ENCODE results near the gene STAMBPL1.
"Not testable (repeated sequence)": the region's sequence is repeated elsewhere in the genome, so short reads cannot be mapped to it uniquely, and the experiment has no call there.

The STAMBPL1 gene

GRCh38 chr10:88879534-88880281 is at the start of gene STAMBPL1:
TSS of gene STAMBPL1 (plus strand) at chr10:88880245. CDS start at chr10:88901709, 21,464 bp downstream.
- peak; percentile 54 for DNase-seq (ENCODE audit: low read depth)

DNA sequence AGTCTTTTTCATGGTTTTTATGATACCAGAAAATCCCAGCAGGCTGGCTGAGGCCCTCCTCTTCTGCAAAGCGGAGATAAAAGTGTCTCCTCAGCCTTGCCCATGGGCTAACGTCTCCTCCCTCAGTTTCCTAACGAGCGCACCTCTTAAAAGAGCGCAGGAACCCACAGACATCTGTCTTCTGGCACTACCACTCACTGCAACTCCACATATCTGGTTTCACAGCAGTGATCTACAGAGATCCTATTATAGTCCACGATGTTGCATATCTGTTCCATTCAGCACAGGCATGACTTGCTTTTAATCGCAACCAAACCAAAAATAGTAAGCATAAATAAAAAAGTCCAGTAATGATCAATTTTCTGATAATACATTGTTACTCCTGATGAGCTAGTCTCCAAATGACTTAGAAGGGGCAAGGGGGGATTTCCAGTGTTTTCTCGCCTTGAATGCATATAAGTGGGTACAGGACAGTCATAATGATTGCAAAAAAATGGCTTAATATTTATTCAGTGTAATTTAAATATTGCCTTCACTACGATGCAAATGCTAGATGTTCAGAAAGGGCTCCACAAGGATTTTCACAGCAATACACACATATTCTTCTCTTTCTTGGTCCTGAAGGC is 49.3 kb upstream of the STAMBPL1 start:
- no peak for DNase-seq (ENCODE audit: low read depth)

DNA sequence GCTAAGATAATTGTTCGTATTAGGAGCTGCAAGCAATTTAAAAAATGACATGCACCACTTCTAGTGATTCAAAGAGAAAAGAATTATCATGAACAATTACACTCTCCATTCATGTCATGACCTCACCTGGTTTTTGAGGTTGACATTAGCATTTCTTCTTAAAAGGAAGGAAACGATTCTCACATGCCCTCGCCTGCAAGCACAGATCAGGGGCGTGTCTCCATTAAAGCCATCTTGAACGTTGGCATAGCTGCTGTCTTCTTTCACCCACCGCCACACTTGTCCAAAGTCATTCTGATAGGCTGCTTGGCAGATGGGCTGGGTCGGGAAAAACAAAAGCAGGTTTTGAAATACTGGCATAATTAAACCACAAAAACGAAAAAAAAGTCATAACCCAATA is 48.3 kb upstream of the STAMBPL1 start:
- no peak for DNase-seq (ENCODE audit: low read depth)

DNA sequence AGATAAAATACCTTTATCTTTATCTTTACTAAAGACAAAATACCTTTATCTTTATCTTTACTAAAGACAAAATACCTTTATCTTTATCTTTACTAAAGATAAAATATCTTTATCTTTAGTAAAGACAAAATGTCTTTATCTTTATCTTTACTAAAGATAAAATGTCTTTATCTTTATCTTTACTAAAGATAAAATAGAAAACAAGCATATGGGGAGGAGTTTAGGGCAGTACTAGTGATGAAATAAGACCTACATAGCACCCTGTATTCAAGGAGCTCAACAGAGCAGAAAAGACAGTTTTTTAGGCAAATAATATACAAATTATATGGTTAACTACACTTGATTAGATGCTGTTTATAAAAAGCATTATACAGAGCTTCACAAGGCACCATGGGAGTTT is 47.7 kb upstream of the STAMBPL1 start:
- no peak for DNase-seq (ENCODE audit: low read depth)

DNA sequence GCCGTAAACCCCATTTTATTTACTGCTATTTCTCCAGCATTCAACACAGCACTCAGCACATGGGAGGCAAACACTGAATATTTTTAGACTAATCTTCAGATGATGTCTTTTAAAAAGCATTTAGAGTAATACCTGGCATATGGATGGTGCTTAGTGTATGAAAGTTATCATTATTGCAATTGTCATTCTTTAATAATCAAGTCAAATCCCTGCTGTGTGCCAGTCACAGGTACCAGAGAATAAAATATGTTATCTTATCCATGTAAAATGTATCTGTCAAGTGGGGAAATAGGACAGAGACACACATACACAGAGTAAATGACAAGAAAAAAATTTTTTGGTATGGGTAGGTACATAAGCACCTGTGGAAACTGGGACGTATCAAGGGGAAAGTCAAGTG is 46.9 kb upstream of the STAMBPL1 start:
- no peak for DNase-seq (ENCODE audit: low read depth)

DNA sequence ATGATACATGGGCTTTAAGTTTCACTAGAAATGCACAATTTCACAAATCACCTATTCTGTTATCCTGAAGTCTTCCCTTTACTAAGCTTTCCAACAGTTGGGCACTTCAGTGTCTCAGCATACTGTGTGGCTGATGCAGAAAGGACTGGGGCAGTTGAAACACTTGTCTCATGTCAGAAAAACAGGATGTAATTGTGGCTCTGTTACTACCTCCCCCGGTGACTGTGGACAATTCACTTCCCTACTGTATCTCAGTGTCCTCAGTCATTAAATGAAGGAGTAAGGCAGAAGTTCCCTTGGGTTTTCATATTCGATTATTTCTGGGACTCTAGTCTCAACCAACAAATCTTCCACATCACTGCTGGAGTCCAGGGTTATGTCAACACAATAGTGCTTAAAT is 46.3 kb upstream of the STAMBPL1 start:
- no peak for DNase-seq (ENCODE audit: low read depth)

- DNase-seq (ENCODE audit: low read depth), result peak; percentile 77
Measured at GRCh38 chr10:88835096-88835909, 44.7 kb upstream of the STAMBPL1 start.

DNA sequence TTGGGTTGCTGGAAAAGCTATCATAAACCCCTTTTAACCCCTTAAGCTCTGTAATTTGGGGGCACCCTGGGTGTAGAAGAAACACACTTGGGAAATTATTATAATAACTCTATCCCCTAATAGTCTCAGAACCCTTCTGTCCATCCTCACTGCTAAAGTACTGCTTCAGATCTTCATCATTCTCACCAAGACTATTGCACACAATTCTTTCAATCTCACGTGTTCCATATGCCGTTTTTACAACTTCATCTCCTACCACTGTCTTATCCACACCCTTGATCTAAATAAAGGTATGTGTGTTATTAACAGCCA is 44.2 kb upstream of the STAMBPL1 start:
- DNase-seq (ENCODE audit: low read depth), result no peak

DNA sequence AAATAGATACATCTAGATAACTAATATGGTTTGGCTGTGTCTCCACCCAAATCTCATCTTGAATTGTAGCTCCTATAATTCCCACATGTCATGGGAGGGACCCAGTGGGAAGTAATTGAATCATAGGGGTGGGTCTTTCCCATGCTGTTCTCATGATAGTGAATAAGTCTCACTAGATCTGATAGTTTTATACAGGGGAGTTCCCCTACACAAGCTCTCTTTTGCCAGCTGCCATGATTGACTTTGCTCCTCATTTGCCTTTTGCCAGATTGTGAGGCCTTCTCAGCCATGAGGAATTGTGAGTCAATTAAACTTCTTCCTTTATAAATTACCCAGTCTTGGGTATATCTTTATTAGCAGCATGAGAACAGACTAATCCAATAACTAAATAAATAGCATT is 42.4 kb upstream of the STAMBPL1 start:
- DNase-seq (ENCODE audit: low read depth), result not testable (repeated sequence)

- no peak for DNase-seq (ENCODE audit: low read depth)
Measured at GRCh38 chr10:88838766-88839350, 41.2 kb upstream of the STAMBPL1 start.

- DNase-seq (ENCODE audit: low read depth), result no peak
Measured at GRCh38 chr10:88840104-88840503, 39.9 kb upstream of the STAMBPL1 start.

- DNase-seq (ENCODE audit: low read depth), result no peak
Measured at GRCh38 chr10:88840881-88841280, 39.2 kb upstream of the STAMBPL1 start.

GRCh38 chr10:88841316-88842111 is 38.5 kb upstream of the STAMBPL1 start:
- DNase-seq (ENCODE audit: low read depth), result no peak

DNA sequence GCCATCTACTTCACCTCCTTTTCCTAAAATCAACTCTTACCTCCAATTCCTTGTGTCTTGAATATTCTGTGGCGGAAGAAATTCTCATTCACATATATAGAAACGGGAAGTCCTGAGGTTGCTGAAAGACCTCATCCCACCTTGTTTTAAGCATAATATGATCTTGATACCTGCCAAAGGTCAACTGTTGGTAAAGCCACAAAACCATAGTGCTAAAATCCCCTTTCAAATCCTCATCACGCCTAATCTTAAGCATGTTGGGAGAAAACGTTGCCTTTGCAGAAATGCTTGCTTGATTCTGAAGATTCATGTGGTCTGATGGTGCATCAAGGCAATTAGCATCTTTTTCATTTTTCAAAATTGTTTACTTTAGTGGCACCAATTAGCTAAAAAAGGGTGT is 36.9 kb upstream of the STAMBPL1 start:
- DNase-seq (ENCODE audit: low read depth), result no peak

DNA sequence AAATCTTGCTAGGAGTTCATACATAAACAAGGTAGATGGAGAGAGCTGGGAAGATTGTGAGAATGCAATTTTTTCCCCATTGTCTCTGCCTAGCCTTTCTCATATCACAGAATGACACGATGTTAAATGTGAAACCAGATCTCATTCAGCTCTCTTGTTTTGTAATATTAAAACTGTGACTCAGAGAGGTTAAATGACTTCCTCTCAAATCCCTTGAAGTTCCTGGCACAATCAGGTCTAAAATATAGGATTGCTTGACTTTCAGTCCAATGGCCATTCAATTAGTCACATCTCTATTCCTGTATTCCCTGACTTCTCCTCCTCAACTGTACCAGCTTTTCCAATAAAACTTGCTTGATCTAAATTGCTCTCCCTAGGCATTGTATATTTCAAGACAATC is 31.5 kb upstream of the STAMBPL1 start:
- DNase-seq (ENCODE audit: low read depth), result no peak

- no peak for DNase-seq (ENCODE audit: low read depth)
Measured at GRCh38 chr10:88849234-88849633, 30.8 kb upstream of the STAMBPL1 start.

- DNase-seq (ENCODE audit: low read depth), result no peak
Measured at GRCh38 chr10:88850712-88851111, 29.3 kb upstream of the STAMBPL1 start.

- DNase-seq (ENCODE audit: low read depth), result no peak
Measured at GRCh38 chr10:88851706-88852105, 28.3 kb upstream of the STAMBPL1 start, which contains the start of gene ANKRD22. TSS of gene ANKRD22 (minus strand) at chr10:88851844. CDS start at chr10:88851607, 237 bp downstream.

DNA sequence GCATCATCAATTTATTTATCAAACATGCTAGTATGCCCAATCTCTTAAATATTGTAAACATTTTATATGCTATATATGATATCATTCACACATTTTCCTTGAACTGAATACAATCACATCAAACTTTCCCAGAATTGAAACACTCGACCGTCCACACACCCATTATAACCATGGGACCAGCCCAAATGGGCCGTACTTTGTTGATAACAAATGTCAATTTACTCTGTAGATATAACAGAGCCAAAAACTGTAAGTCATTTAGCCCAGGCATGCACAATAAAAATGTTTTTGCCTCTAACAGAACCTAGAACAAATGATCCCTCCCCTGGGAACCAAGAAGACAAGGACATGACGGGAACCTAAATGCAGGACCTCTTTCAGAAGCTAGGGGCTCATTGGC is 27.7 kb upstream of the STAMBPL1 start:
- DNase-seq (ENCODE audit: low read depth), result no peak

- DNase-seq (ENCODE audit: low read depth), result no peak
Measured at GRCh38 chr10:88853155-88853881, 26.7 kb upstream of the STAMBPL1 start.

GRCh38 chr10:88854684-88855083 is 25.4 kb upstream of the STAMBPL1 start:
- DNase-seq (ENCODE audit: low read depth), result no peak

All from stimulated activated CD8-positive, alpha-beta memory T cell treated with anti-CD3 and anti-CD28 coated beads, Interleukin-7, amount 100 ng/mL, for 24 hours (primary cell).